ENCODE results near the gene ASXL2. TPM values are rescaled to one million over a fixed set of nuclear protein-coding genes. Genes with fewer than 3 reads are reported as not detected.

Gene ASXL2
- polyA plus RNA-seq, 4 donors: 17.9 to 22.6 (median 21.5) TPM

- DNase-seq (ENCODE audit: low read depth in 4 of 4, low spot score in 3 of 4): no peak
Observed at GRCh38 chr2:25808006-25808383, 70.3 kb downstream of the ASXL2 start.

GRCh38 chr2:25806941-25807340, 71.3 kb downstream of the ASXL2 start:
- no peak for DNase-seq (ENCODE audit: low read depth in 4 of 4, low spot score in 3 of 4)

GRCh38 chr2:25805987-25806386, 72.3 kb downstream of the ASXL2 start:
- no peak for DNase-seq (ENCODE audit: low read depth in 4 of 4, low spot score in 3 of 4)

- no peak for DNase-seq (ENCODE audit: low read depth in 4 of 4, low spot score in 3 of 4)
Observed at GRCh38 chr2:25804338-25804737, 73.9 kb downstream of the ASXL2 start.

- DNase-seq (ENCODE audit: low read depth in 4 of 4, low spot score in 3 of 4): no peak
Observed at GRCh38 chr2:25799301-25799700, 79.0 kb downstream of the ASXL2 start.

- no peak for DNase-seq (ENCODE audit: low read depth in 4 of 4, low spot score in 3 of 4)
Observed at GRCh38 chr2:25797620-25798488, 80.4 kb downstream of the ASXL2 start.

GRCh38 chr2:25794544-25795276, 83.6 kb downstream of the ASXL2 start:
- no peak for DNase-seq (ENCODE audit: low read depth in 4 of 4, low spot score in 3 of 4)

- no peak for DNase-seq (ENCODE audit: low read depth in 4 of 4, low spot score in 3 of 4)
Observed at GRCh38 chr2:25790074-25790790, 88.1 kb downstream of the ASXL2 start.

GRCh38 chr2:25788457-25788856, 89.8 kb downstream of the ASXL2 start:
- no peak for DNase-seq (ENCODE audit: low read depth in 4 of 4, low spot score in 3 of 4)

- DNase-seq (ENCODE audit: low read depth in 4 of 4, low spot score in 3 of 4): no peak
Observed at GRCh38 chr2:25787020-25787419, 91.3 kb downstream of the ASXL2 start.

- DNase-seq (ENCODE audit: low read depth in 4 of 4, low spot score in 3 of 4): no peak
Observed at GRCh38 chr2:25784404-25784803, 93.9 kb downstream of the ASXL2 start.

- no peak for DNase-seq (ENCODE audit: low read depth in 4 of 4, low spot score in 3 of 4)
Observed at GRCh38 chr2:25777077-25777476, 101.2 kb downstream of the ASXL2 start.

GRCh38 chr2:25772078-25772477, 106.2 kb downstream of the ASXL2 start:
- no peak for DNase-seq (ENCODE audit: low read depth in 4 of 4, low spot score in 3 of 4)

- no peak for DNase-seq (ENCODE audit: low read depth in 4 of 4, low spot score in 3 of 4)
Observed at GRCh38 chr2:25763575-25763974, 114.7 kb downstream of the ASXL2 start.

GRCh38 chr2:25760297-25760696, 118.0 kb downstream of the ASXL2 start:
- DNase-seq (ENCODE audit: low read depth in 4 of 4, low spot score in 3 of 4): no peak

GRCh38 chr2:25758348-25758747, 119.9 kb downstream of the ASXL2 start:
- DNase-seq (ENCODE audit: low read depth in 4 of 4, low spot score in 3 of 4): no peak

GRCh38 chr2:25757906-25758305, 120.4 kb downstream of the ASXL2 start:
- no peak for DNase-seq (ENCODE audit: low read depth in 4 of 4, low spot score in 3 of 4)

GRCh38 chr2:25756536-25756935, 121.8 kb downstream of the ASXL2 start:
- DNase-seq (ENCODE audit: low read depth in 4 of 4, low spot score in 3 of 4): no peak

- DNase-seq (ENCODE audit: low read depth in 4 of 4, low spot score in 3 of 4): no peak
Observed at GRCh38 chr2:25749676-25750075, 128.6 kb downstream of the ASXL2 start.

GRCh38 chr2:25744055-25744454, 134.2 kb downstream of the ASXL2 start:
- no peak for DNase-seq (ENCODE audit: low read depth in 4 of 4, low spot score in 3 of 4)

GRCh38 chr2:25743132-25743830, 135.0 kb downstream of the ASXL2 start:
- no peak for DNase-seq (ENCODE audit: low read depth in 4 of 4, low spot score in 3 of 4)

Data from right renal pelvis (tissue), 4 donors.